ENCODE results near the gene CD300A.

- TF ChIP-seq CTCF (IDR thresholded peaks at IDR 0.05; ENCODE audit: insufficient read depth, low read length) (no peak), POLR2AphosphoS5 (IDR thresholded peaks at IDR 0.05; ENCODE audit: low read depth) (no peak), REST (IDR thresholded peaks at IDR 0.05; ENCODE audit: insufficient replicate concordance, low read depth) (no peak), SPI1 (IDR thresholded peaks at IDR 0.05; ENCODE audit: borderline replicate concordance, low read depth) (no peak)
These were observed 24.2 kb upstream of the CD300A start for GRCh38 chr17:74442291-74442669.
